ENCODE measurements around the gene UBL5. TPM values are rescaled to one million over a fixed set of nuclear protein-coding genes. Genes with fewer than 3 reads are reported as not detected.
A peak's percentile ranks its signal among the peaks of the same experiment; 100 is the strongest.

Gene UBL5
- total RNA-seq, 1 donor from 2014 or later: 547 TPM

DNA sequence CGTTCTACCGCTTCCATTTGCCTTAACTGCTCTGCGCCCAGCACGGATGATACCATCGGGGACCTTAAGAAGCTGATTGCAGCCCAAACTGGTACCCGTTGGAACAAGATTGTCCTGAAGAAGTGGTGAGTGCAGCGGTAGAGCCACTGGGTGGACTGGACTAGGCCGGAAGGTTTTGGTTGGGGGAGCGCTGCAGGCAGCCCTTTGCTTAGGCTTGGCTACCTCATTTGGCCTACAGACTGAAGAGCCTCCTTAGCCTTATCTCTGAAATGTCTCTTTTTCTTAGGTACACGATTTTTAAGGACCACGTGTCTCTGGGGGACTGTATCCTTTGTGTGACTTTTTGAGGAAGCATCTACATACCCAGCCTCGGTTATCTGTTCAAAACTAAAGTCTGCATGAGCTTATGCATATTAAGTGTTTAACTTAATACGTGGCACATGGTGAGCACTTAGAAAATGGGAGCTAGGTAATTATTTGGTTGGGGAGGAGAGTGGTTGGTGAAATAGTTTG lies 889 bp downstream of the UBL5 start:
- Histone ChIP-seq H3K4me1 (ENCODE audit: insufficient read depth, low read length) (peaks cover 11% of the 10 kb centered on the region), H3K4me2 (ENCODE audit: low read length) (peak overlapping the region; percentile 99), H3K79me2 (ENCODE audit: insufficient read depth, low read length) (peaks cover 60% of the 10 kb centered on the region), H3K9ac (ENCODE audit: low read length) (peak overlapping the region; percentile 91), H3K4me3 (ENCODE audit: insufficient read depth, low read depth, low read length) (peak overlapping the region; percentile 78), H3K9me3 (ENCODE audit: insufficient read depth, low read depth, low read length) (no peaks in the 10 kb centered on the region), H3K36me3 (ENCODE audit: insufficient read depth, low read length) (peaks cover 6% of the 10 kb centered on the region), H3K27ac (ENCODE audit: low read depth, low read length) (peak overlapping the region; percentile 59), H2AFZ (ENCODE audit: low read depth, low read length) (no peak overlapping the region), H4K20me1 (ENCODE audit: insufficient read depth, low read length) (peaks cover 31% of the 10 kb centered on the region), H3K27me3 (ENCODE audit: insufficient read depth, low read length) (no peaks in the 10 kb centered on the region)
- no peak for TF ChIP-seq EZH2 (IDR thresholded peaks at IDR 0.05; ENCODE audit: insufficient read depth, low read length)
- TF ChIP-seq, protein P1, sequence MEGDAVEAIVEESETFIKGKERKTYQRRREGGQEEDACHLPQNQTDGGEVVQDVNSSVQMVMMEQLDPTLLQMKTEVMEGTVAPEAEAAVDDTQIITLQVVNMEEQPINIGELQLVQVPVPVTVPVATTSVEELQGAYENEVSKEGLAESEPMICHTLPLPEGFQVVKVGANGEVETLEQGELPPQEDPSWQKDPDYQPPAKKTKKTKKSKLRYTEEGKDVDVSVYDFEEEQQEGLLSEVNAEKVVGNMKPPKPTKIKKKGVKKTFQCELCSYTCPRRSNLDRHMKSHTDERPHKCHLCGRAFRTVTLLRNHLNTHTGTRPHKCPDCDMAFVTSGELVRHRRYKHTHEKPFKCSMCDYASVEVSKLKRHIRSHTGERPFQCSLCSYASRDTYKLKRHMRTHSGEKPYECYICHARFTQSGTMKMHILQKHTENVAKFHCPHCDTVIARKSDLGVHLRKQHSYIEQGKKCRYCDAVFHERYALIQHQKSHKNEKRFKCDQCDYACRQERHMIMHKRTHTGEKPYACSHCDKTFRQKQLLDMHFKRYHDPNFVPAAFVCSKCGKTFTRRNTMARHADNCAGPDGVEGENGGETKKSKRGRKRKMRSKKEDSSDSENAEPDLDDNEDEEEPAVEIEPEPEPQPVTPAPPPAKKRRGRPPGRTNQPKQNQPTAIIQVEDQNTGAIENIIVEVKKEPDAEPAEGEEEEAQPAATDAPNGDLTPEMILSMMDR (IDR thresholded peaks at IDR 0.05; ENCODE audit: insufficient read depth, low read depth, low read length): no peak
- no peaks in the 10 kb centered on the region for H3K9me3 Mint-ChIP-seq (ENCODE audit: unreplicated experiment)
- H3K27ac Mint-ChIP-seq (ENCODE audit: unreplicated experiment): peak overlapping the region; percentile 99
- DNase-seq (ENCODE audit: low read depth) (no peak), FAIRE-seq (no peak)
- peaks cover 16% of the 10 kb centered on the region for H3K4me1 Mint-ChIP-seq (ENCODE audit: low read depth, unreplicated experiment)
- peaks cover 12% of the 10 kb centered on the region for H3K36me3 Mint-ChIP-seq (ENCODE audit: low read depth, unreplicated experiment)
- H3K4me3 Mint-ChIP-seq (ENCODE audit: unreplicated experiment): peak overlapping the region; percentile 100
- H3K27me3 Mint-ChIP-seq (ENCODE audit: low read depth, unreplicated experiment): no peaks in the 10 kb centered on the region

GRCh38 chr19:9834307-9834725 lies 6.6 kb downstream of the UBL5 start:
- Histone ChIP-seq H4K20me1 (ENCODE audit: insufficient read depth, low read length) (peaks cover 43% of the 10 kb centered on the region), H3K27me3 (ENCODE audit: insufficient read depth, low read length) (no peaks in the 10 kb centered on the region), H3K9ac (ENCODE audit: low read length) (no peak overlapping the region), H3K4me3 (ENCODE audit: insufficient read depth, low read depth, low read length) (peak overlapping the region; percentile 71), H2AFZ (ENCODE audit: low read depth, low read length) (peak overlapping the region; percentile 77), H3K4me2 (ENCODE audit: low read length) (peak overlapping the region; percentile 87), H3K4me1 (ENCODE audit: insufficient read depth, low read length) (peaks cover 10% of the 10 kb centered on the region), H3K27ac (ENCODE audit: low read depth, low read length) (no peak overlapping the region), H3K79me2 (ENCODE audit: insufficient read depth, low read length) (peaks cover 54% of the 10 kb centered on the region), H3K36me3 (ENCODE audit: insufficient read depth, low read length) (peaks cover 6% of the 10 kb centered on the region), H3K9me3 (ENCODE audit: insufficient read depth, low read depth, low read length) (no peaks in the 10 kb centered on the region)
- H3K27me3 Mint-ChIP-seq (ENCODE audit: low read depth, unreplicated experiment): no peaks in the 10 kb centered on the region
- DNase-seq (ENCODE audit: low read depth): no peak
- peak overlapping the region; percentile 84 for H3K4me3 Mint-ChIP-seq (ENCODE audit: unreplicated experiment)
- H3K9me3 Mint-ChIP-seq (ENCODE audit: unreplicated experiment): no peaks in the 10 kb centered on the region
- H3K36me3 Mint-ChIP-seq (ENCODE audit: low read depth, unreplicated experiment): peaks cover 12% of the 10 kb centered on the region
- FAIRE-seq: no peak
- H3K4me1 Mint-ChIP-seq (ENCODE audit: low read depth, unreplicated experiment): peaks cover 4% of the 10 kb centered on the region
- H3K27ac Mint-ChIP-seq (ENCODE audit: unreplicated experiment): peak overlapping the region; percentile 19
- TF ChIP-seq, protein P1 (IDR thresholded peaks at IDR 0.05; ENCODE audit: insufficient read depth, low read depth, low read length): no peak
- TF ChIP-seq EZH2 (IDR thresholded peaks at IDR 0.05; ENCODE audit: insufficient read depth, low read length): no peak

Data from astrocyte (in vitro differentiated cells and primary cell).